ENCODE data around the gene TMA7. TPM values are rescaled to one million over a fixed set of nuclear protein-coding genes. Genes with fewer than 3 reads are reported as not detected.

Gene TMA7
- total and polyA plus RNA-seq, 2 of the 13 experiments (the other 11 are each of a cell fraction or from before 2014, with no cell fraction given), result 100 to 486 TPM

GRCh38 chr3:48446043-48446424, 6.0 kb downstream of the TMA7 start:
- no peak for DNase-seq (ENCODE audit: low spot score)
- peaks cover 26% of the 10 kb centered on the region for H3K79me2 ChIP-seq (ENCODE audit: insufficient read depth, low read length)
- intact Hi-C loops (cut with micrococcal nuclease; ENCODE audit: unreplicated experiment), result no loop called here

More at GRCh38 chr3:48446043-48446424, 6.0 kb downstream of the TMA7 start:
- ChIA-PET POLR2A (interaction anchor here (1.1 to 4.5 kb wide), 12 partner anchors 9 to 205 kb away, joined by 3 to 50 read pairs (median 5); partner anchors contain the start of genes PFKFB4, PLXNB1 and ZNF589), CTCF (ENCODE audit: low intra/inter-chr PET ratio, low total read pairs) (no interaction called here)
- Histone ChIP-seq H2AFZ (ENCODE audit: low read length) (no peak overlapping the region), H3K36me3 (replicated peaks in 1 of 2; ENCODE audit: control insufficient read depth in 1 of 2, insufficient read depth in 2 of 2, low read length in 2 of 2) (peaks cover 2 to 9% of the 10 kb centered on the region in 2 experiments; a peak in 2 of 5 replicates), H3K9ac (ENCODE audit: insufficient read depth, low read depth, low read length) (peak overlapping the region; percentile 80), H3K27me3 (ENCODE audit: control insufficient read depth in 1 of 2, insufficient read depth in 2 of 2, low read length in 2 of 2) (no peaks in the 10 kb centered on the region; a peak in 1 of 5 replicates), H3K9me3 (ENCODE audit: low read length) (no peaks in the 10 kb centered on the region), H3K4me2 (ENCODE audit: low read depth, low read length) (peak overlapping the region; percentile 93), H3K4me3 (replicated peaks in 1 of 3; ENCODE audit: insufficient read depth in 1 of 3, low read depth in 2 of 3, low read length in 3 of 3) (peak overlapping the region; percentile 74 to 100 (median 86)), H3K4me1 (ENCODE audit: insufficient read depth, low read length) (peaks cover 59% of the 10 kb centered on the region), H4K20me1 (ENCODE audit: insufficient read depth, low read length) (peaks cover 7% of the 10 kb centered on the region), H3K27ac (ENCODE audit: extremely low read length, insufficient read depth, low read length) (peak overlapping the region; percentile 78)
- FAIRE-seq, result no peak
- 35% methylated on average over 3 of the region's 6 CpGs for WGBS (ENCODE audit: low lambda C conversion rate)
- in situ Hi-C loops (cut with HindIII; ENCODE audit: extremely low pct_ligation_motif_present, low pct_unique_long_range_greater_than_20kb), result no loop called here
- BruUV-seq (replicated peaks), result TSS peak; percentile 85
- TF ChIP-seq, protein P1, sequence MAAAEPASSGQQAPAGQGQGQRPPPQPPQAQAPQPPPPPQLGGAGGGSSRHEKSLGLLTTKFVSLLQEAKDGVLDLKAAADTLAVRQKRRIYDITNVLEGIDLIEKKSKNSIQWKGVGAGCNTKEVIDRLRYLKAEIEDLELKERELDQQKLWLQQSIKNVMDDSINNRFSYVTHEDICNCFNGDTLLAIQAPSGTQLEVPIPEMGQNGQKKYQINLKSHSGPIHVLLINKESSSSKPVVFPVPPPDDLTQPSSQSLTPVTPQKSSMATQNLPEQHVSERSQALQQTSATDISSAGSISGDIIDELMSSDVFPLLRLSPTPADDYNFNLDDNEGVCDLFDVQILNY (CRISPR knock-in tag; conservative IDR thresholded peaks at IDR 0.05), result no peak
- TF ChIP-seq ONECUT2 (CRISPR knock-in tag; IDR thresholded peaks at IDR 0.05), result no peak
- TF ChIP-seq SALL2 (CRISPR knock-in tag; IDR thresholded peaks at IDR 0.05), result no peak
- TF ChIP-seq ZNF350 (CRISPR knock-in tag; IDR thresholded peaks at IDR 0.05; ENCODE audit: borderline replicate concordance, low read depth), result no peak
- TF ChIP-seq ZFP82 (CRISPR knock-in tag; IDR thresholded peaks at IDR 0.05; ENCODE audit: borderline replicate concordance), result no peak
- TF ChIP-seq ZFYVE20 (CRISPR knock-in tag; IDR thresholded peaks at IDR 0.05; ENCODE audit: borderline replicate concordance, low read depth), result no peak
- TF ChIP-seq TBX2 (CRISPR knock-in tag; IDR thresholded peaks at IDR 0.05; ENCODE audit: borderline replicate concordance), result no peak
- TF ChIP-seq, protein P2, sequence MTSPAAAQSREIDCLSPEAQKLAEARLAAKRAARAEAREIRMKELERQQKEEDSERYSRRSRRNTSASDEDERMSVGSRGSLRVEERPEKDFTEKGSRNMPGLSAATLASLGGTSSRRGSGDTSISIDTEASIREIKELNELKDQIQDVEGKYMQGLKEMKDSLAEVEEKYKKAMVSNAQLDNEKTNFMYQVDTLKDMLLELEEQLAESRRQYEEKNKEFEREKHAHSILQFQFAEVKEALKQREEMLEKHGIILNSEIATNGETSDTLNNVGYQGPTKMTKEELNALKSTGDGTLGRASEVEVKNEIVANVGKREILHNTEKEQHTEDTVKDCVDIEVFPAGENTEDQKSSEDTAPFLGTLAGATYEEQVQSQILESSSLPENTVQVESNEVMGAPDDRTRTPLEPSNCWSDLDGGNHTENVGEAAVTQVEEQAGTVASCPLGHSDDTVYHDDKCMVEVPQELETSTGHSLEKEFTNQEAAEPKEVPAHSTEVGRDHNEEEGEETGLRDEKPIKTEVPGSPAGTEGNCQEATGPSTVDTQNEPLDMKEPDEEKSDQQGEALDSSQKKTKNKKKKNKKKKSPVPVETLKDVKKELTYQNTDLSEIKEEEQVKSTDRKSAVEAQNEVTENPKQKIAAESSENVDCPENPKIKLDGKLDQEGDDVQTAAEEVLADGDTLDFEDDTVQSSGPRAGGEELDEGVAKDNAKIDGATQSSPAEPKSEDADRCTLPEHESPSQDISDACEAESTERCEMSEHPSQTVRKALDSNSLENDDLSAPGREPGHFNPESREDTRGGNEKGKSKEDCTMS (CRISPR knock-in tag; conservative IDR thresholded peaks at IDR 0.05), result no peak
- TF ChIP-seq ZNF512 (CRISPR knock-in tag; IDR thresholded peaks at IDR 0.05), result no peak
- TF ChIP-seq, protein P3, sequence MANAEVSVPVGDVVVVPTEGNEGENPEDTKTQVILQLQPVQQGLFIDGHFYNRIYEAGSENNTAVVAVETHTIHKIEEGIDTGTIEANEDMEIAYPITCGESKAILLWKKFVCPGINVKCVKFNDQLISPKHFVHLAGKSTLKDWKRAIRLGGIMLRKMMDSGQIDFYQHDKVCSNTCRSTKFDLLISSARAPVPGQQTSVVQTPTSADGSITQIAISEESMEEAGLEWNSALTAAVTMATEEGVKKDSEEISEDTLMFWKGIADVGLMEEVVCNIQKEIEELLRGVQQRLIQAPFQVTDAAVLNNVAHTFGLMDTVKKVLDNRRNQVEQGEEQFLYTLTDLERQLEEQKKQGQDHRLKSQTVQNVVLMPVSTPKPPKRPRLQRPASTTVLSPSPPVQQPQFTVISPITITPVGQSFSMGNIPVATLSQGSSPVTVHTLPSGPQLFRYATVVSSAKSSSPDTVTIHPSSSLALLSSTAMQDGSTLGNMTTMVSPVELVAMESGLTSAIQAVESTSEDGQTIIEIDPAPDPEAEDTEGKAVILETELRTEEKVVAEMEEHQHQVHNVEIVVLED (CRISPR knock-in tag; IDR thresholded peaks at IDR 0.05; ENCODE audit: borderline replicate concordance), result no peak
- peak; percentile 11 for ATAC-seq
